GM13977 (cell line): Measurements from ENCODE around the gene LSS.

Source experiments
- DNase-seq: peaks from one replicate; pipeline ENCODE4 v3.0.0; 2012; ENCODE audit warnings: low spot score
- CTCF ChIP-seq: IDR thresholded peaks from 2 replicates; pipeline ENCODE4 v1.5.1; 2012; ENCODE audit warnings: mild to moderate bottlenecking, control low read depth; ENCODE audit not compliant: insufficient read depth; ENCODE audit errors: extremely low read depth, missing control alignments
- in situ Hi-C: fragments of 300-500 bp; cut with MboI; formaldehyde crosslinking; loops from one replicate; pipeline ENCODE4 v1.12.0; 2022; ENCODE audit warnings: low sequenced_read_pairs, low pct_unique_long_range_greater_than_20kb, mixed read lengths, inconsistent platforms; ENCODE audit not compliant: unreplicated experiment

Gene LSS

GRCh38 chr21:46165098-46165497, 63.5 kb downstream of the LSS start:
- in situ Hi-C loops = no loop called here
- no peak for DNase-seq

GRCh38 chr21:46163380-46163779, 65.2 kb downstream of the LSS start:
- no peak for DNase-seq
- in situ Hi-C loops = no loop called here
- TF ChIP-seq CTCF = no peak

More at GRCh38 chr21:46165098-46165497, 63.5 kb downstream of the LSS start:
- no peak for TF ChIP-seq CTCF

GRCh38 chr21:46161633-46162592, 66.7 kb downstream of the LSS start:
- in situ Hi-C loops = no loop called here
- DNase-seq = no peak
- TF ChIP-seq CTCF = no peak

- in situ Hi-C loops = no loop called here
- TF ChIP-seq CTCF = no peak
Observed at GRCh38 chr21:46160907-46161632, 67.5 kb downstream of the LSS start.

GRCh38 chr21:46160657-46160906, 68.0 kb downstream of the LSS start:
- TF ChIP-seq CTCF = no peak
- in situ Hi-C loops = no loop called here

More at GRCh38 chr21:46160907-46161632, 67.5 kb downstream of the LSS start:
- no peak for DNase-seq

GRCh38 chr21:46159841-46160656, 68.5 kb downstream of the LSS start:
- no peak for DNase-seq

More at GRCh38 chr21:46160657-46160906, 68.0 kb downstream of the LSS start:
- no peak for DNase-seq

More at GRCh38 chr21:46159841-46160656, 68.5 kb downstream of the LSS start:
- in situ Hi-C loops = no loop called here
- no peak for TF ChIP-seq CTCF
